Fibroblast of the aortic adventitia (primary cell): ENCODE measurements around the gene ZDHHC20. TPM values are rescaled to one million over a fixed set of nuclear protein-coding genes. Genes with fewer than 3 reads are reported as not detected.

Source experiments
- DNase-seq: peaks from one replicate; pipeline ENCODE4 v3.0.0-alpha.2; 2010; ENCODE audit warnings: low read depth
- H3K4me3 ChIP-seq: 2 replicates; pipeline ENCODE4 v1.5.1; 2011; ENCODE audit warnings: low read depth, mild to moderate bottlenecking, control low read depth, low read length, moderate library complexity
- CTCF ChIP-seq: IDR thresholded peaks from 2 replicates; pipeline ENCODE4 v1.5.1; 2011; ENCODE audit warnings: mild to moderate bottlenecking, low read length, control low read depth, inconsistent platforms; ENCODE audit not compliant: insufficient read depth
- total RNA-seq: library from RNA; depleted of rRNA; stranded (reverse); fragments of >200 nt; gene quantifications from 2 replicates; pipeline ENCODE4 v1.2.3, GENCODE V29; 2012; ENCODE audit warnings: low replicate concordance

Gene ZDHHC20
- total RNA-seq, 1 donor: 108 TPM

- DNase-seq: no peak
- no peak overlapping the region for H3K4me3 ChIP-seq
- TF ChIP-seq CTCF: no peak
These were observed 115.4 kb downstream of the ZDHHC20 start for GRCh38 chr13:21343659-21344058.

- TF ChIP-seq CTCF: no peak
- DNase-seq: no peak
- no peak overlapping the region for H3K4me3 ChIP-seq
These were observed 116.2 kb downstream of the ZDHHC20 start for GRCh38 chr13:21342699-21343442.

GRCh38 chr13:21341637-21342422 is 117.3 kb downstream of the ZDHHC20 start:
- no peak for DNase-seq
- no peak for TF ChIP-seq CTCF
- H3K4me3 ChIP-seq: no peak overlapping the region

- H3K4me3 ChIP-seq: no peak overlapping the region
- no peak for DNase-seq
- TF ChIP-seq CTCF: no peak
These were observed 120.3 kb downstream of the ZDHHC20 start for GRCh38 chr13:21338639-21339278.

GRCh38 chr13:21338156-21338555 is 120.9 kb downstream of the ZDHHC20 start:
- H3K4me3 ChIP-seq: no peak overlapping the region
- no peak for DNase-seq

More at GRCh38 chr13:21338156-21338555, 120.9 kb downstream of the ZDHHC20 start:
- TF ChIP-seq CTCF: no peak
